IPS DF 6.9 (cell line): Measurements from ENCODE around the gene DNMT1.

Source experiments
- DNase-seq: peaks from one replicate; pipeline ENCODE4 v3.0.0-alpha.2; 2013; ENCODE audit warnings: low read depth, low spot score
- H3K27ac ChIP-seq: one replicate; pipeline ENCODE4 v1.5.1; 2013; ENCODE audit warnings: low read length, control low read depth
- H3K27me3 ChIP-seq: 2 replicates; pipeline ENCODE4 v1.6.1; 2013; ENCODE audit warnings: mild to moderate bottlenecking, low read length; ENCODE audit not compliant: control insufficient read depth, insufficient read depth
- H3K36me3 ChIP-seq: 2 replicates; pipeline ENCODE4 v1.6.1; 2013; ENCODE audit warnings: low read length; ENCODE audit not compliant: control insufficient read depth, insufficient read depth
- H3K4me1 ChIP-seq: 2 replicates; pipeline ENCODE4 v1.6.1; 2013; ENCODE audit warnings: low read length; ENCODE audit not compliant: control insufficient read depth, insufficient read depth
- H3K4me3 ChIP-seq: 2 replicates; pipeline ENCODE4 v1.5.1; 2013; ENCODE audit warnings: mild to moderate bottlenecking, low read length
- H3K9me3 ChIP-seq: 2 replicates; pipeline ENCODE4 v1.6.1; 2013; ENCODE audit warnings: low read length, inconsistent platforms; ENCODE audit not compliant: control insufficient read depth, insufficient read depth
- WGBS: extraction: QIAGEN DNeasy Blood & Tissue Kit; methylation state at CpG from one replicate; pipeline ENCODE4 v1.1.7; 2013; ENCODE audit warnings: mixed read lengths, missing lambda C conversion rate; ENCODE audit not compliant: insufficient read length, insufficient coverage; 5-methylcytosine and 5-hydroxymethylcytosine counted together

DNMT1 gene

DNA sequence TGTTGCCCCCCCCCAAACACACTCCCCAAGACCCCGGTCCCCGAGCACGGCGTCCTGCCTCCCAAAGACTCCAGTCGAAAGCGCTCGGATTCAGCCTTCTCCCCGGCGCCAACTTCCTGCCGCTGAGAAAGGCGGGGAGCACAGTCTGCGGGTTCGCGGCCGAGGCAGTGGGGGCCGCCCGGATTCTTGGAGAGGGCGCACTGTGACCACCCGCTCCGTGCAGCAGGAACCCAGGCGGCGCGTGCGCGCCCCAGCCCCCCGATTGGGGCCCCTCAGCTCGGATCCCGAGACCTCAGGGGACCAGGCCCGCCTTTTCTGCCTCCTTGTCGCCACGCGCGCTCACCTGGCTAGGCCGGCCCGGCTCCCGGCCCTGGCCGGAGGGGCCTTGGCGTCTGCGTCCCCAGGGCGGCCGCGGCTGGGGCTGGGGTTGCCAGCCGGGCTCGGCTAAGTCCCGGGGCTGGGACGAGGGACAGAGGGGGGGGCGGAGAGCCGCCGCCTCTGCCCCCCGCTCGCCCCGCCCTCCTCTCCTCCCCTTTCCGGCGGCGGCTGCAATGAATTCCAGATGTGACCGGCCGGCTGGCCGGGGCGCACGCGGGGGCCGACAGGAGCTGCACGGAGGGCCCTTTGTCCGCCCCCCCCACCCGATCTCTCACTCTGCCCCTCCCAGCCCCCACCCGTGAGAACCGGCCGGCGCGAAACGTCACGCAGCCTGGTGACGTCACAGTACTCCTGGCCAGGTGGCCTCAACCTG, 36.3 kb upstream of the DNMT1 start, which contains the start of gene S1PR2:
S1PR2 (minus strand) TSS at position 471 of the 751 bp plus-strand sequence. CDS start 6,426 bp downstream, outside the sequence.
- Histone ChIP-seq H3K4me1 (no peaks in the 10 kb centered on the region; the same call in 1 of the 2 replicates), H3K27me3 (no peaks in the 10 kb centered on the region), H3K4me3 (peak within 1 kb of the TSS; percentile 74), H3K36me3 (no peaks in the 10 kb centered on the region), H3K9me3 (no peaks in the 10 kb centered on the region), H3K27ac (no peak within 1 kb of the TSS)
- DNase-seq, result no peak
- WGBS, result no CpG with 5 or more reads among the region's 73 CpGs

DNA sequence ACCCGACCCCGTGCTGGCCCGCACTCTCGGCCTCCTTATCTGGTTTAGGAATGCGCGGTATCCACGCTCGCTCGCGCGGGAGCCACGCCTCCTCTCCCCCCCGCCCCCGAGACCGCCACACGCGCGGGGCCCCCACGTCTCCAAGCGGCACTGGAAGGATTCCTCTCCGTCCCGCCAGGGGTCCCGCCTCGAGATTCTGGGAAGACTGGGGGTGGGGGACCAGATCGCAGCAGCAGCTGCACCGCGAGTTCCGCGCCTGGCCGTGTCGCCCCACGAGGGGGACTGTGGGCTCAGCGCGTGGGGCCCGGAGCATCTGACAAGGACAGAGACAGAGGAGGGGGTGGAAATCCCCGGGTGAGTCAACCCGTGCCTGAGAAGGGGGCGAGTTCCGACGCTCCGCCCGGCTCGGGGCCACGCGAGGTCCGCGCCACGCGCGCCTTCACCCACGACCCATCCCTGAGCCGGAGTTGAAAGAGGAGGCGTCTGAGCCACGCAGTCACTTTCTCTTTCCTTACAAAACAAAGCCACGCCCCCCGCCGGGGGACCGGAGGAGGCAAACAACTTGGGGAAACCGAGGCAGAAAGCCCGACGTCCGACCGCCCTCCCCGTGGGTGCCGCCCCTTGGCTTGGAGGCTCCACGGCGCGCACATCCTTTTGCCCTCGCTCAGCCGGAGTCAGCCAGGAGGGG, 35.6 kb upstream of the DNMT1 start:
- no peak overlapping the region for H3K27ac ChIP-seq
- no peak for DNase-seq
- no peaks in the 10 kb centered on the region for H3K27me3 ChIP-seq
- no peaks in the 10 kb centered on the region for H3K36me3 ChIP-seq
- H3K4me3 ChIP-seq, result peak overlapping the region; percentile 74
- WGBS, result no CpG with 5 or more reads among the region's 70 CpGs
- no peaks in the 10 kb centered on the region for H3K9me3 ChIP-seq
- H3K4me1 ChIP-seq, result no peaks in the 10 kb centered on the region; the same call in 1 of the 2 replicates

DNA sequence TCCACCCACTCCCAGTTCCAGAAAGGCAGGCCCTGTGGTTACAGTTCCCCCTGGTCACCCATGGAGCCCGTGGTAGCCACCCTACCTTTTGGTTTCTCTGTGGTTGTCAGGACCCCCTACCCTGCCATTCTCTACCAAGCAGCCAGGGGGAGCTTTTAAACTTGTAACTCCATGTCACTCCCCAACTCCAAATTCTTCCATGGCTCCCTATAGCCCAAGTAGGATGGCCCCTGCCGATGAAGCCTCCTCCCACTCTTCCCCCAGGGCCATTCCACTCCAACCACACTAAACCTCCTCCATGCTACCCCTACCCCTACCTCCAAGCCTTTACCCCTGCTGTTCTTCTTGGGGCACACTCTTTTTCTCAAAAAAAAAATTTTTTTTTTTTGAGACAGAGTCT, 34.2 kb upstream of the DNMT1 start:
- 0 out of 2 replicates have a peak, but pooled peaks cover 4% of the 10 kb centered on the region for H3K36me3 ChIP-seq
- no peaks in the 10 kb centered on the region for H3K27me3 ChIP-seq
- no peak overlapping the region for H3K27ac ChIP-seq
- no CpG with 5 or more reads among the region's 2 CpGs for WGBS
- no peaks in the 10 kb centered on the region for H3K9me3 ChIP-seq
- no peak for DNase-seq
- no peak overlapping the region for H3K4me3 ChIP-seq
- no peaks in the 10 kb centered on the region; the same call in 1 of the 2 replicates for H3K4me1 ChIP-seq

DNA sequence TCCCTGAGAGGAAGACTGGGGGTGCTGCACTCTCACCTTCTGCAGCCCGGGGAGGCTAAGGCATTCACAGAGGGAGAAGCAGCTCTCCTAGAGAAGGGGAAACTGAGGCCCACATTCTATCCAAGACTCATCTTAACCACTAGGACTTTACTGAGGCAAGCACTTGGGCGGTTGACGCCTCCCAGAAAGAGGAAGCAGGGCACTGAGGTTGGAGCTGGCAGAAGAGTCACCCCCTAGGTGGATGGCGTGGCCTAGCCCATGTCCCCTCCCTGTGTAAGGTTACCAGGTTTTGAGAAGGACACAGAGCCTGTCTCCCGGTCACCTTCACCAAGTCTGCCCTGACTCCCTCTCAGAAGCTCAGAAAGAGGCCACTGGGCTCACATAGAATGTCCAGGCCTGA, 33.6 kb upstream of the DNMT1 start:
- no CpG with 5 or more reads among the region's 5 CpGs for WGBS
- no peaks in the 10 kb centered on the region for H3K9me3 ChIP-seq
- no peaks in the 10 kb centered on the region; the same call in 1 of the 2 replicates for H3K4me1 ChIP-seq
- 0 out of 2 replicates have a peak, but pooled peaks cover 4% of the 10 kb centered on the region for H3K36me3 ChIP-seq
- H3K27ac ChIP-seq, result no peak overlapping the region
- H3K27me3 ChIP-seq, result no peaks in the 10 kb centered on the region
- no peak overlapping the region for H3K4me3 ChIP-seq
- no peak for DNase-seq

DNA sequence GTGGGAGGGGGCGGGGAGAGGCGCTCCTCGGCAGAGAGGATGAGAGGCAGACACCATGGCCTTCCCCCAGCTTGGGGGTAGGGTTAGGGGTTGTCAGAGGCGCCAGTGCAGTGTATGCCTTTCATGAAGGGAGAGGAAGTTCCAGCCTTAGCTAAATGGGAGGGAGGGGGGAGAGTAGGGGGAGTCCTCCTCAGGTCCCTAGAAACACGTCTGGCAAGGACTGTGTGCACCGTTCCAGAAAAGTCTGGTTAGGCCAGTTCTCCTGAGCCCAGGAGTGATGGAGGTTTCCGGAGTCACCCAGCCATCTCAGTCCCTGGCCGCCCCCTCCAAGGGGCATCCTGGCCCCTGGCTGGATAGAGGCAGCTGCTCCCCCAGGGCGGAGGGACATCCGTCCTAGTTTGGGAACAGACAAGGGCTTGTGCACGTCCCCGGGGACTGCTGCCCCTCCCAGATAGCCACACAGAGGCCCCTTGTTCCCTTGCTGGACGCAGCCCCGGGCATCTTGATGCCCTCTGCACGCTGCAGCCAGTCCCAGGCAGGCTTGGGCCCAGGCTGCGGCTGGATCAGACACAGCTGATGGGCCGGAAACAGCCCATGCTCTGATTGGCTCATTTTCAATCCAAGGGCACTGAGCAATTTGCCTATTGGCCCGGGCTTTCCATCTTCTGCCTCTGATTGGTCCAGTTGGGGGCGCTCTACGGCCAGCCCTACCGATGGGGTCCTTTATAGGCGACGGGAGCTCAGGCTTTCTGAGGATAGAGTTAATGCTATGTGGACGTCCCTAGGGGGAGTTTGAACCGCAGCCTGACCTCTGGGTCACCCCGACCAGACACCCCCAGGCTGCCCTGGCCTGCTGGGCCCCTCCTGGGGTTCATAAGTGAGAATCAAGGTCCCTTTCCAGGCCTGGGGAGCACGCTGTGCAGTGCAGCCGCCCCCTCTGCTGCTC, 32.5 kb upstream of the DNMT1 start:
- WGBS, result no CpG with 5 or more reads among the region's 28 CpGs
- no peaks in the 10 kb centered on the region for H3K9me3 ChIP-seq
- DNase-seq, result no peak
- 0 out of 2 replicates have a peak, but pooled peaks cover 4% of the 10 kb centered on the region for H3K36me3 ChIP-seq
- H3K27ac ChIP-seq, result no peak overlapping the region
- H3K4me1 ChIP-seq, result no peaks in the 10 kb centered on the region; the same call in 1 of the 2 replicates
- no peaks in the 10 kb centered on the region for H3K27me3 ChIP-seq
- no peak overlapping the region for H3K4me3 ChIP-seq

DNA sequence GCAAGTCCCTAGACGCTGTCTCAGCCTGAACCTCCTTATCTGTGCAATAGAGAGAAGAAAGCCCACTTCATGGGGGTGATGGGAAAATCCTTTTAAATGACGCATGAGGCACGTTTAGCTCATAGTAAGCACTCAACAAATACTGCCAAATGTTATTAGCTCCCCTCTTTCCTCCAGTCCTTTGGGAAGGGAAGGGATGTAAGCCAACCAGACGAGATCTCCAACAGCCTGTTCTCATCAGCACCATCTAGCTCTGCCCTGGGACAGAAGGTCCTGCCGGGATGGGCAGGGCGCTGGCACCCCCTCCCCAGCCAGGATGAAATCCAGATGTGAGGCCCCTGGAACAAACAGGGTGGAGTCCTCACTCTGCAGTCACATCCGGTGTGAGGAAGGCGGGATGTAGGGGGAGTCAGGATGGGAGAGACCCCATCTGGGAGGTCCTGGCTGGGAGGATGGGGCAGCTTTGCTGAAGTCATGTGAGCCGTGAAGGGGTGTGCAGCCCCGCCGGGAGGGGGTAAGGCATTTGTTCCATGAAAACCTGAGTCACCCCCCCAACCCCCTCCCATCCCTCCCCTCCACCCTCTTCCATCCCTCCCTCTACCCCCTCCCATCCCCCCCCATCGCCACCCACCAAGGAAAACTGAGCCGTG, 31.7 kb upstream of the DNMT1 start:
- Histone ChIP-seq H3K9me3 (no peaks in the 10 kb centered on the region), H3K27me3 (no peaks in the 10 kb centered on the region), H3K27ac (no peak overlapping the region), H3K4me1 (no peaks in the 10 kb centered on the region; the same call in 1 of the 2 replicates), H3K36me3 (0 out of 2 replicates have a peak, but pooled peaks cover 4% of the 10 kb centered on the region), H3K4me3 (no peak overlapping the region)
- no CpG with 5 or more reads among the region's 13 CpGs for WGBS
- no peak for DNase-seq

DNA sequence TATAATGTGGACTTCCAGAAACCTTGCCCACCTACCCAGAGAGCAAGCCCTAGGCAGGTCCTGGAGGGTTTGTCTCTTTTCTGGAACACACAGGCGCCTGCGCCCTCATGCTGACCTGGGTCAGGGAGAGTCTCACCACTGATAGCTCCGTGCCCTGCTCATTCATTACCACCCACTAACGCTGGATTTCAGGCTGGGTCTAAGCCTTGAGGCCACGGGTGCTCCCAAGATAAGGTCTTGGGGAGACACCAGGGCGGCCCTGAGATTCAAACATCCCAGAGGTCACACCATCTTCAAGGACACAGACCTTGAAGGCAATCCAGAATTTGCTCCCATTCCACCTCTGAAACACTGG, 31.2 kb upstream of the DNMT1 start:
- H3K4me1 ChIP-seq, result no peaks in the 10 kb centered on the region; the same call in 1 of the 2 replicates
- no peak for DNase-seq
- H3K36me3 ChIP-seq, result 0 out of 2 replicates have a peak, but pooled peaks cover 4% of the 10 kb centered on the region
- no peaks in the 10 kb centered on the region for H3K27me3 ChIP-seq
- WGBS, result no CpG with 5 or more reads among the region's 6 CpGs
- H3K4me3 ChIP-seq, result no peak overlapping the region
- no peak overlapping the region for H3K27ac ChIP-seq
- H3K9me3 ChIP-seq, result no peaks in the 10 kb centered on the region

DNA sequence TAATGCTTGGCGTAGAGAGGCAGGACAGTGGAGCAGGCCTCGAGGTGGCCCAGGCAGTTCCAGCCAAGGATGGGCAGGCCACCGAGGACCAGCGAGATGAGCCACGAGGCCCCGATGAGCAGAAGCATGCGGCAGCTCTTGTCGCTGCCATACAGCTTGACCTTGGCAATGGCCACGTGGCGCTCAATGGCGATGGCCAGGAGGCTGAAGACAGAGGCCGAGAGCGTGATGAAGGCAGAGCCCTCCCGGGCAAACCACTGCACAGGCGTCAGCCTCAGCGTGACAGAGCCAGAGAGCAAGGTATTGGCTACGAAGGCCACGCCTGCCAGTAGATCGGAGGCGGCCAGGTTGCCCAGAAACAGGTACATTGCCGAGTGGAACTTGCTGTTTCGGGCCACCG, 29.6 kb upstream of the DNMT1 start:
- no peak for DNase-seq
- WGBS, result no CpG with 5 or more reads among the region's 23 CpGs
- no peak overlapping the region for H3K27ac ChIP-seq
- no peaks in the 10 kb centered on the region for H3K27me3 ChIP-seq
- no peak overlapping the region for H3K4me3 ChIP-seq
- no peaks in the 10 kb centered on the region for H3K4me1 ChIP-seq
- H3K9me3 ChIP-seq, result no peaks in the 10 kb centered on the region
- 0 out of 2 replicates have a peak, but pooled peaks cover 4% of the 10 kb centered on the region for H3K36me3 ChIP-seq

DNA sequence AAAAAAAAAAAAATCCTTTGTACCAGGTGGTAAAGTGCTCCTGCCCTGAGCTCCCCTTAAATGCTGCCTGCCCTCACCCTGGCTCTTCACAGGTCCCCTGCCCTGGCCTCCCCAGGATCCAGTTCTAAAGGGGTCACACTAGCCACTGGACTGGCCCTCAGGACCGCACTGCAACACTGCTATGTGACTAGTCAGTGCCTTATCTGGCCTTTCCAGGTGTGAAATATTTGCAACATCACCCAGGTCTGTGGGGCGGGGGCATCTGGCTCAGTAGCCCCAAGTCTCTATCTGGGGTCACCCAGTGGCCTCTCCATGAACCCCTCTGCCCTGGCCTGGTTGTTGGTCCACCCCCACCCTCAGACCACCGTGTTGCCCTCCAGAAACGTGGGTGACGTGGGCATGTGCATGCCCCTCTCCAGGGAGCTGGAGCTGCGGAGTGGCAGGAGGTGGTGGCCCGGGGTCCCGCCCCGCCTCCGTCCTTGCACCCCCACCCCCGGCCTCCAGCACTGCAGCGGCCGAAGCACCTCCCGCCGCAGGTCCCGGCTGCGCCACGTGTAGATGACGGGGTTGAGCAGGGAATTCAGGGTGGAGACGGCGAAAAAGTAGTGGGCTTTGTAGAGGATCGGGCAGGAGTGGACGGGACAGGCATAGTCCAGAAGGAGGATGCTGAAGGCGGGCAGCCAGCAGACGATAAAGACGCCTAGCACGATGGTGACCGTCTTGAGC, 28.9 kb upstream of the DNMT1 start:
- Histone ChIP-seq H3K4me1 (no peaks in the 10 kb centered on the region), H3K9me3 (no peaks in the 10 kb centered on the region)

More for the DNA sequence above, 28.9 kb upstream of the DNMT1 start:
- no CpG with 5 or more reads among the region's 28 CpGs for WGBS
- DNase-seq, result no peak
- H3K27me3 ChIP-seq, result no peaks in the 10 kb centered on the region
- H3K36me3 ChIP-seq, result 0 out of 2 replicates have a peak, but pooled peaks cover 4% of the 10 kb centered on the region
- no peak overlapping the region for H3K27ac ChIP-seq
- H3K4me3 ChIP-seq, result no peak overlapping the region
